Measurements from ENCODE around the gene MPZL1.

Gene MPZL1

DNA sequence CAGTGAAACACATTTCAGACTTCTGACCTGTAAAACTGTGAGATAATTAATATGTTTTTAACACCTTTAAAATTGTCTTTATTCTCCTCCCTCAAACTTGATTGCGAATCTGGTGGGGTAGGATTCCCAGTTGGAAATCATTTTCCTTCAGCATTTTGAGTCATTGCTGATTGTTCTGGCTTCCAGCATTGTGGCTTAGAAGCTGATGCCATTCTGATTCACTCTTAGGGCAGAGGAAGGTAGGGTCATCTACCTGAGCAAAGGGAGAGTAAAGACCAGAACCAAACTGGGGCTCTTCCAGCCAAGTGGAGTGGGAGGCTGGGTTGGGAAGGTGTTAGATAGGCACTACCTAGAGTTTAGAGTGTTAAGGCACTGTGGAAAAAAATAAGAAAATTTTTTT lies 61.2 kb downstream of the MPZL1 start:
- H3K4me1 ChIP-seq (ENCODE audit: control insufficient read depth, low read length): no peaks in the 10 kb centered on the region
- H3F3A ChIP-seq (ENCODE audit: control insufficient read depth, insufficient read depth): no peaks in the 10 kb centered on the region; the same call in 1 of the 2 replicates
- no peaks in the 10 kb centered on the region for H3K9me2 ChIP-seq (replicated peaks; ENCODE audit: control insufficient read depth, low read length)
- H3K9me3 ChIP-seq (ENCODE audit: control insufficient read depth, insufficient read depth, low read length): no peaks in the 10 kb centered on the region
- H4K20me1 ChIP-seq (ENCODE audit: control insufficient read depth, insufficient read depth, low read depth, low read length): no peaks in the 10 kb centered on the region
- no peak overlapping the region for H3K4me3 ChIP-seq (ENCODE audit: low read length)
- no peaks in the 10 kb centered on the region for H3K27me3 ChIP-seq (ENCODE audit: control insufficient read depth, low read length)
- no peak for TF ChIP-seq EZH2phosphoT487 (IDR thresholded peaks at IDR 0.05; ENCODE audit: borderline replicate concordance, low read length)
- TF ChIP-seq, protein P1, sequence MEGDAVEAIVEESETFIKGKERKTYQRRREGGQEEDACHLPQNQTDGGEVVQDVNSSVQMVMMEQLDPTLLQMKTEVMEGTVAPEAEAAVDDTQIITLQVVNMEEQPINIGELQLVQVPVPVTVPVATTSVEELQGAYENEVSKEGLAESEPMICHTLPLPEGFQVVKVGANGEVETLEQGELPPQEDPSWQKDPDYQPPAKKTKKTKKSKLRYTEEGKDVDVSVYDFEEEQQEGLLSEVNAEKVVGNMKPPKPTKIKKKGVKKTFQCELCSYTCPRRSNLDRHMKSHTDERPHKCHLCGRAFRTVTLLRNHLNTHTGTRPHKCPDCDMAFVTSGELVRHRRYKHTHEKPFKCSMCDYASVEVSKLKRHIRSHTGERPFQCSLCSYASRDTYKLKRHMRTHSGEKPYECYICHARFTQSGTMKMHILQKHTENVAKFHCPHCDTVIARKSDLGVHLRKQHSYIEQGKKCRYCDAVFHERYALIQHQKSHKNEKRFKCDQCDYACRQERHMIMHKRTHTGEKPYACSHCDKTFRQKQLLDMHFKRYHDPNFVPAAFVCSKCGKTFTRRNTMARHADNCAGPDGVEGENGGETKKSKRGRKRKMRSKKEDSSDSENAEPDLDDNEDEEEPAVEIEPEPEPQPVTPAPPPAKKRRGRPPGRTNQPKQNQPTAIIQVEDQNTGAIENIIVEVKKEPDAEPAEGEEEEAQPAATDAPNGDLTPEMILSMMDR (IDR thresholded peaks at IDR 0.05; ENCODE audit: low read depth, low read length, poor library complexity, severe bottlenecking): no peak
- H3K36me3 ChIP-seq (ENCODE audit: control insufficient read depth, low read length): peaks cover 12% of the 10 kb centered on the region
- H3K79me2 ChIP-seq (ENCODE audit: control insufficient read depth, low read length): no peaks in the 10 kb centered on the region
- H3K4me2 ChIP-seq (ENCODE audit: low read length): no peak overlapping the region
- H3K27ac ChIP-seq (ENCODE audit: low read depth, low read length): no peak overlapping the region

DNA sequence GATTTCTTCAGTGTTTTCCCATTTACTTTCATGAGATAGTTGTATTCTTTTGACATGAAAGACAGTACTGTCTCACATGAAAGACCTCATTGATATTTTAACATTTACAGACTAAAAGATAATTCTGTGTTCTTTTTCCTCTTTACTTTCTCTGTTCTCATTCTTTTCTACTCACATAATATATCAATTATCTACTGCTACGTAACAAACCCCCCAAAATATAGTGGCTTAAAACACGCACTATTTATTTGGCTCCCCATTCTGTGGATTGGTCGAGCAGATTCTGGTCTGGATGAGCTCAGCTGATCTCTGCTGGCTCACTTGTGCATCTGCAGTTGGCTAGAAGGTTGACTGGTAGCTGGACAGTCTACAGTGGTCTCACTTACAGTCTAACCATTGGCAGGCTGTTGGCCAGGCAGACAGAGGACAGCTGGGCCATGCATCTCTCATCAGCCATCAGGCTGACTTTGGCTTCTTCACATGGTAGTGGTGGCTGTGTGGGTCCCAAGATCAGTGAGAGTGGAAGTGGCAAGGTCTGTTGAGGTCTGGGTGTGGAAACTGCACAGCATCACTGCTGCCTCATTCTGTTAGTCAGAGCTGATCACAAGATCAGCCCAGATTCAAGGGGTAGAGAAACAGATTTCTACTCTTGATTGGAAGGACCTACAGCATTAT lies 63.2 kb downstream of the MPZL1 start:
- Histone ChIP-seq H3K27ac (ENCODE audit: low read depth, low read length) (no peak overlapping the region), H3K36me3 (ENCODE audit: control insufficient read depth, low read length) (peaks cover 26% of the 10 kb centered on the region)

DNA sequence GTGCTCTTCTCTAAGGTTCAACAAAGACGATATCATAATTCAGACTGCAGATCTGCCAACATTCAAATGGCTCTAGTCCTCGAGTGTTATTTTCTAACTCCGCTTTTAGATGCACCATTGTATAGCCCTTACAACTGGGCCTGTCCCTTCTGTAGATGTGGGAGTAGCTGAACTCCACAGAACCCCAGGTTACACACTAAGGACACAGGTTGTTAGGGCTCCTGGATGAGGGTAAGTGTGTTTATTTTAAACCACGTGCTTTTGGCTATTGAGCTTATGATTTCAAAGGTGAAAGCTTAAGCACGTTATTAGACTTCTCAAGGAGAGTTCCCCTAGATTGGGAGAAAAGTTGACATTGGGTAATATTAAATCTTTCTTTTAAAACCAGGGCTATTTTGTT lies 64.7 kb downstream of the MPZL1 start:
- Histone ChIP-seq H4K20me1 (ENCODE audit: control insufficient read depth, insufficient read depth, low read depth, low read length) (no peaks in the 10 kb centered on the region), H3K27ac (ENCODE audit: low read depth, low read length) (no peak overlapping the region), H3K27me3 (ENCODE audit: control insufficient read depth, low read length) (no peaks in the 10 kb centered on the region), H3F3A (ENCODE audit: control insufficient read depth, insufficient read depth) (no peaks in the 10 kb centered on the region), H3K4me3 (ENCODE audit: low read length) (no peak overlapping the region), H3K9me3 (ENCODE audit: control insufficient read depth, insufficient read depth, low read length) (no peaks in the 10 kb centered on the region), H3K4me2 (ENCODE audit: low read length) (no peak overlapping the region), H3K36me3 (ENCODE audit: control insufficient read depth, low read length) (peaks cover 26% of the 10 kb centered on the region), H3K9me2 (replicated peaks; ENCODE audit: control insufficient read depth, low read length) (no peaks in the 10 kb centered on the region), H3K4me1 (ENCODE audit: control insufficient read depth, low read length) (no peaks in the 10 kb centered on the region), H3K79me2 (ENCODE audit: control insufficient read depth, low read length) (no peaks in the 10 kb centered on the region)
- TF ChIP-seq EZH2phosphoT487 (IDR thresholded peaks at IDR 0.05; ENCODE audit: borderline replicate concordance, low read length): no peak
- TF ChIP-seq, protein P1 (IDR thresholded peaks at IDR 0.05; ENCODE audit: low read depth, low read length, poor library complexity, severe bottlenecking): no peak

More for the DNA sequence above, 63.2 kb downstream of the MPZL1 start:
- Histone ChIP-seq H3K27me3 (ENCODE audit: control insufficient read depth, low read length) (no peaks in the 10 kb centered on the region), H3K4me2 (ENCODE audit: low read length) (no peak overlapping the region), H3K4me3 (ENCODE audit: low read length) (no peak overlapping the region), H3K4me1 (ENCODE audit: control insufficient read depth, low read length) (no peaks in the 10 kb centered on the region), H3F3A (ENCODE audit: control insufficient read depth, insufficient read depth) (no peaks in the 10 kb centered on the region; the same call in 1 of the 2 replicates), H4K20me1 (ENCODE audit: control insufficient read depth, insufficient read depth, low read depth, low read length) (no peaks in the 10 kb centered on the region), H3K9me2 (replicated peaks; ENCODE audit: control insufficient read depth, low read length) (no peaks in the 10 kb centered on the region), H3K9me3 (ENCODE audit: control insufficient read depth, insufficient read depth, low read length) (no peaks in the 10 kb centered on the region), H3K79me2 (ENCODE audit: control insufficient read depth, low read length) (no peaks in the 10 kb centered on the region)
- TF ChIP-seq, protein P1 (IDR thresholded peaks at IDR 0.05; ENCODE audit: low read depth, low read length, poor library complexity, severe bottlenecking): no peak
- no peak for TF ChIP-seq EZH2phosphoT487 (IDR thresholded peaks at IDR 0.05; ENCODE audit: borderline replicate concordance, low read length)

Measured in DOHH2 (cell line).